OCI-LY1 (cell line): ENCODE data around the gene ZNF655.

Experiments used
- H2AFZ ChIP-seq: fragments of 200-600 bp; sonication (generic), shearing (Covaris generic); 2 replicates; pipeline ENCODE4 v1.6.0; 2014; ENCODE audit warnings: antibody characterized with exemption, mild to moderate bottlenecking, low read length
- H3F3A ChIP-seq: fragments of 200-600 bp; sonication (generic), shearing (Covaris generic); 2 replicates; pipeline ENCODE4 v1.6.0; 2014; ENCODE audit warnings: mild to moderate bottlenecking, antibody characterized with exemption, low read length, moderate library complexity; ENCODE audit not compliant: insufficient read depth
- H3K27ac ChIP-seq: fragments of 200-600 bp; sonication (generic); 2 replicates; pipeline ENCODE4 v1.5.1; 2014; ENCODE audit warnings: low read length, mixed run types, mild to moderate bottlenecking, low read depth; ENCODE audit not compliant: poor library complexity, severe bottlenecking
- H3K27me3 ChIP-seq: fragments of 200-600 bp; sonication (generic); 2 replicates; pipeline ENCODE4 v1.6.0; 2014; ENCODE audit warnings: antibody characterized with exemption, mild to moderate bottlenecking, low read length, moderate library complexity; ENCODE audit not compliant: insufficient read depth
- H3K36me3 ChIP-seq: fragments of 200-600 bp; sonication (generic); 2 replicates; pipeline ENCODE4 v1.6.1; 2014; ENCODE audit warnings: mild to moderate bottlenecking, antibody characterized with exemption, low read length, moderate library complexity, mixed read lengths; ENCODE audit not compliant: insufficient read depth
- H3K4me1 ChIP-seq: fragments of 200-600 bp; sonication (generic); 2 replicates; pipeline ENCODE4 v1.5.1; 2014; ENCODE audit warnings: mild to moderate bottlenecking, low read length, moderate library complexity; ENCODE audit not compliant: insufficient read depth, severe bottlenecking
- H3K4me2 ChIP-seq: fragments of 200-600 bp; sonication (generic), shearing (Covaris generic); 2 replicates; pipeline ENCODE4 v1.6.1; 2014; ENCODE audit warnings: low read length
- H3K4me3 ChIP-seq: fragments of 200-600 bp; sonication (generic); 2 replicates; pipeline ENCODE4 v1.5.1; 2014; ENCODE audit warnings: low read length, low read depth, mild to moderate bottlenecking, mixed read lengths; ENCODE audit not compliant: poor library complexity, severe bottlenecking
- H3K79me2 ChIP-seq: fragments of 200-600 bp; shearing (Covaris generic); 2 replicates; pipeline ENCODE4 v1.6.1; 2016; ENCODE audit warnings: mixed run types, low read length, mixed read lengths; ENCODE audit not compliant: insufficient read depth
- H3K9ac ChIP-seq: fragments of 200-600 bp; sonication (generic), shearing (Covaris generic); 2 replicates; pipeline ENCODE4 v1.6.1; 2014; ENCODE audit warnings: mild to moderate bottlenecking, low read length, mixed read lengths
- H3K9me2 ChIP-seq: fragments of 200-600 bp; sonication (generic), shearing (Covaris generic); 2 replicates; pipeline ENCODE4 v1.6.1; 2014; ENCODE audit warnings: low read depth, mild to moderate bottlenecking, low read length, mixed read lengths
- H3K9me3 ChIP-seq: fragments of 200-600 bp; shearing (Covaris generic); 2 replicates; pipeline ENCODE4 v1.6.1; 2014; ENCODE audit warnings: low read length, mixed read lengths
- H4K20me1 ChIP-seq: fragments of 200-600 bp; sonication (generic), shearing (Covaris generic); 2 replicates; pipeline ENCODE4 v1.6.0; 2016; ENCODE audit warnings: mild to moderate bottlenecking, low read length; ENCODE audit not compliant: insufficient read depth
- CTCF ChIP-seq: fragments of 200-600 bp; sonication (generic), shearing (Covaris generic); IDR thresholded peaks from 2 replicates; pipeline ENCODE4 v1.5.1; 2017; ENCODE audit warnings: mild to moderate bottlenecking, antibody characterized with exemption, low read length, moderate library complexity, mixed read lengths
- EZH2 ChIP-seq: fragments of 200-600 bp; sonication (generic), shearing (Covaris generic); IDR thresholded peaks from 2 replicates; pipeline ENCODE4 v1.8.0; 2017; ENCODE audit warnings: borderline replicate concordance, mixed run types, mild to moderate bottlenecking, antibody characterized with exemption, low read length, moderate library complexity, mixed read lengths

The ZNF655 gene

GRCh38 chr7:99554939-99555338 is 3.5 kb upstream of the ZNF655 start:
- Histone ChIP-seq H3K4me1 (peaks cover 36% of the 10 kb centered on the region), H3K36me3 (peaks cover 42% of the 10 kb centered on the region), H3K27ac (no peak overlapping the region), H2AFZ (no peak overlapping the region), H3K9me2 (no peaks in the 10 kb centered on the region), H3K9me3 (no peaks in the 10 kb centered on the region), H3K9ac (no peak overlapping the region), H3F3A (no peaks in the 10 kb centered on the region), H3K27me3 (no peaks in the 10 kb centered on the region), H4K20me1 (no peaks in the 10 kb centered on the region), H3K79me2 (peaks cover 32% of the 10 kb centered on the region), H3K4me2 (no peak overlapping the region), H3K4me3 (no peak overlapping the region)
- TF ChIP-seq CTCF: no peak
- no peak for TF ChIP-seq EZH2

- Histone ChIP-seq H3K27me3 (no peaks in the 10 kb centered on the region), H3K79me2 (peaks cover 39% of the 10 kb centered on the region), H2AFZ (no peak overlapping the region), H3K27ac (peak overlapping the region; percentile 84), H3K4me3 (peak overlapping the region; percentile 76), H3K9me2 (no peaks in the 10 kb centered on the region), H3K9me3 (no peaks in the 10 kb centered on the region), H3K4me1 (peaks cover 28% of the 10 kb centered on the region), H3F3A (no peaks in the 10 kb centered on the region), H3K4me2 (peak overlapping the region; percentile 73), H3K36me3 (peaks cover 62% of the 10 kb centered on the region), H4K20me1 (no peaks in the 10 kb centered on the region), H3K9ac (peak overlapping the region; percentile 93)
- TF ChIP-seq EZH2 (no peak), CTCF (no peak)
Measured at GRCh38 chr7:99557196-99557607, 1.2 kb upstream of the ZNF655 start.

- Histone ChIP-seq H3K4me1 (peaks cover 22% of the 10 kb centered on the region), H3K36me3 (peaks cover 69% of the 10 kb centered on the region), H3K9me2 (no peaks in the 10 kb centered on the region), H3K27ac (peak overlapping the region; percentile 84), H3K27me3 (no peaks in the 10 kb centered on the region), H3K9me3 (no peaks in the 10 kb centered on the region), H3K9ac (peak overlapping the region; percentile 93), H3K4me2 (peak overlapping the region; percentile 73), H4K20me1 (no peaks in the 10 kb centered on the region), H3K79me2 (peaks cover 39% of the 10 kb centered on the region), H3K4me3 (peak overlapping the region; percentile 76), H2AFZ (no peak overlapping the region), H3F3A (no peaks in the 10 kb centered on the region)
- TF ChIP-seq EZH2: no peak
- TF ChIP-seq CTCF: no peak
Measured at GRCh38 chr7:99557940-99558305, 519 bp upstream of the ZNF655 start.
